CD4-positive, alpha-beta T cell treated with Interleukin-15 for 1 hour (primary cell): ENCODE data around the gene HS1BP3.

Source experiments
- DNase-seq: peaks from one replicate; pipeline ENCODE4 v3.0.0-alpha.2; 2020

Gene HS1BP3

DNA sequence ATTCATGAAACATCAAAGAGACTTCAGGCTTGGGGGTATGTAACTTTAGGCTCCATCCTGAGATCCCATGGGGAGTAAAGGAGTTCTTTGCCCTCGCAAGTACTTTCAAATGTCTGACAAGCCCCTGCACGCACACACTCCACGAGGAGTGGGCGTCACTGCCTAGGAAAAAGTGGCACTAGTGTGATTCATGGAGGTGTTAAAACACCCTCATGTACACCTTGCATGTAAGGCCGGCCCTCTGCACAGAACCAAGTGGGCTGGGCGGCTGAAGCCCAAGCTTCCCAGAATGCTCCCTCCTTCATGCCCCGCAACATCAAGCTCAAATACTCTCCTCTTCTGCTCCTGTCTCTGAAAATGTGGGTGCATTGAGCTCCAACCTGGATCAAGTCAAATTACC lies 7.8 kb downstream of the HS1BP3 start:
- no peak for DNase-seq

DNA sequence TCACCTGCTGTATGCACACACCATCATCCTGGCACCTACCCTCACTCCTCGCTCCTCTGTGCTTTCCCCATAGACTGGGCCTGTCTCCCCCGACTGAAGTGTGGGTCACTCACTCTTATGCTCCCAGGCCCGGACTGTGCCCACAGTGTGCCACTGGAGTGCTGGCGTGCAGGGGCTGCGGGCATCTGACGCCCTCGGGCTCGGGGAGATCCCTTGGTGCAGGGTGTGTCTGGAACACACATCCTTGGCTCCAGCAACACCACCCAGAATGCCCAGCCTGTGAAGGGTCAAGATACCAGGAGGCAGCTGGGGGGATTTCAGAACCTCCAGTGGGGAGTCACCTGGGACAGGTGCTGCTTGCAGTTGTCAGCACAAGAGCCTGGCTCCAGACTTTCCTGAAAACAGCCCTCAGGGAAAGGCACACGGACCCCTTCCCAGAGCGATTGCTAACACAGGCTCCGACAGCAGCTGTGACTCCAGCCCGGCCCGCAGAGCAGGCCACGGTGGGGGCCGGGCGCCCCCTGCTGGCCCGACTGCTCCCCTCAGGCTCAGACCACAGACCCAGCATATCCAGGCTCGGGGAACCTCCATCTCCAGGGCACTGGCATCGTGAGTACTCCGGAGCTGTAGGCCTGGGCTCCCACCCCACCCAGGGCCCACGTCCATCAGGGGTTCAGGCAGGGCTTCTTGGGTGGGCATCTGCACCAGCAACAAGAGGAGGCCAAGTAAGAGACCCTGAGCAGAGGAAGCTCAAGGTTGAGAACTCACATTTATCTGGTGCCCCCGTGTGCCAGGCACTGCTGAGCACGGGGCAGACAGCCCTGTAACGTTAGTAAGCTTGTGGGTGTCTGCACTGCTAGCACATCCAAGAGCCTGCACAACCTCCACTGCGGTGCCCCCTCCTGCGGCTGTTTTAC lies 8.6 kb downstream of the HS1BP3 start:
- DNase-seq = peak; percentile 73

- DNase-seq = no peak
Observed at GRCh38 chr2:20641123-20641985, 9.5 kb downstream of the HS1BP3 start.

DNA sequence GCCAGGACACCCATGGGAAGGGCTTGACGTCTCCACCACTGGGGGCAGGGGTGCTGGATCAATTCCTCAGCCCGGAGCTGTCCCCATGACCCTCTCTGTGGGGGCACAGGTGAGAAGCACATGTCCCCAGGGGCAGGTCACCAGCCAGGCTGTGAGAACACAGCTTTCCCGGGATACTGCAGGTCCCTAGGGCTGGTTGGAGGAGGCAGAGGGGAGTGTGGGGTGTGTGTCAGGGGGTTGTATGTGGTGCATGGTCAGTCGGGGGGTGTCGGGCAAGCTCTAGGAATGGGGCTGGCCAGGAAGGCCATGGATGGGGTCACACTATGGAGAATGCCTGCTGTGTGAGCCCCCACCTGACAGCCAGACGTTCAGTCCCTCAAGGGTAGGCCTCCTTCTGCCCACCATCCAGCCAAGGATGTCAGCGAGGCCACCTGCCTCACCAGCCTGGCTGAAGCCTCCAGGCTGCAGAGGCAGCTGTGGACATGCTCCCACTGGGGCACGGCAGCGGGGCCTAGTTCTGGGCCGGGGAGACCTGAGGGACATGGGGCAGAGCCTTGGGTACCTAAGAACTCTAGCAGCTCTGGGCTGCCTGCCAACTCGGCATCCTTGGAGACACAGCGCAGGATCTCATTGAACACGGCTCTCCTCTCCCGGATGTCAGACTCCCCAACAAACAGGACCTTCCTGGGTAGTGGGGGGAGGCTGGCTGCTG lies 10.3 kb downstream of the HS1BP3 start:
- no peak for DNase-seq

GRCh38 chr2:20638646-20639430 lies 12.1 kb downstream of the HS1BP3 start:
- no peak for DNase-seq

DNA sequence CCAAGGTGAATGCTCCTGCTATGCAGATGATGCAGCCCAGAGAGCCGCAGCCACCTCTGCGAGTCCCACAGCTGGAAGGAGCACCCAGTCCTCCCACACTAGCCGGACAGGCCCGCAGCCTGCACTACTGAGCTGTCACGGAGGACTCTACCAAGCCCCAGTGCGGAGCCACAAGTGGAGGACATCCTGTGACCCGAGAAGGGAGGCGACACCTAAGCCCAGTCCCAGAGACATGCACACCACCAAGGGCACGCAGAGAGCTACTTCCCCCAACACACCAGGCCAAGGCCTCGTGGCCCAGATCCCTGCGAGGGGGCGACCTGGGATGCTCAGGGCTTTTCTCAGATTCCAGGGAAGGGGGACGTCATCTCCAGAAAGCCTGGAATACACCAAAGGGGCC lies 12.9 kb downstream of the HS1BP3 start:
- DNase-seq = no peak

DNA sequence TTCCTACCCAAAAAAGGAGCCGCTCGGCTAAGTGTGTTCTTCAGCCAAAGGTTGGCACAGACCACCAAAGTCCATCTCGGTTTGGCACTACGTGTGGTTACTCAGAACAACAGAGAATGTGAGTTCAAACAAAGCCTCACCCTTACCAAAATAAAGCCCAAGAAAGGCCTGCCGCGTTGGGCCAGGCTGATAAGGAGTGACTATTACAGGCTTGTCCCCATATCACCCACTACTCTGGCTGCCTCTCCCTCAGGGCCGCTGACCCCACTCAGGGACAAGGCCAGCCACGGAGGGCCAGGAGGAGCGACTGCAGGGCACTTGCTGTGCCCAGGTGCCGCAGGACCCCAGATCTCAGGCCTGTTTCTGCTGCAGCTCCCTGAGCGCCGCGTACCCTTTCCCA lies 13.8 kb downstream of the HS1BP3 start:
- no peak for DNase-seq

DNA sequence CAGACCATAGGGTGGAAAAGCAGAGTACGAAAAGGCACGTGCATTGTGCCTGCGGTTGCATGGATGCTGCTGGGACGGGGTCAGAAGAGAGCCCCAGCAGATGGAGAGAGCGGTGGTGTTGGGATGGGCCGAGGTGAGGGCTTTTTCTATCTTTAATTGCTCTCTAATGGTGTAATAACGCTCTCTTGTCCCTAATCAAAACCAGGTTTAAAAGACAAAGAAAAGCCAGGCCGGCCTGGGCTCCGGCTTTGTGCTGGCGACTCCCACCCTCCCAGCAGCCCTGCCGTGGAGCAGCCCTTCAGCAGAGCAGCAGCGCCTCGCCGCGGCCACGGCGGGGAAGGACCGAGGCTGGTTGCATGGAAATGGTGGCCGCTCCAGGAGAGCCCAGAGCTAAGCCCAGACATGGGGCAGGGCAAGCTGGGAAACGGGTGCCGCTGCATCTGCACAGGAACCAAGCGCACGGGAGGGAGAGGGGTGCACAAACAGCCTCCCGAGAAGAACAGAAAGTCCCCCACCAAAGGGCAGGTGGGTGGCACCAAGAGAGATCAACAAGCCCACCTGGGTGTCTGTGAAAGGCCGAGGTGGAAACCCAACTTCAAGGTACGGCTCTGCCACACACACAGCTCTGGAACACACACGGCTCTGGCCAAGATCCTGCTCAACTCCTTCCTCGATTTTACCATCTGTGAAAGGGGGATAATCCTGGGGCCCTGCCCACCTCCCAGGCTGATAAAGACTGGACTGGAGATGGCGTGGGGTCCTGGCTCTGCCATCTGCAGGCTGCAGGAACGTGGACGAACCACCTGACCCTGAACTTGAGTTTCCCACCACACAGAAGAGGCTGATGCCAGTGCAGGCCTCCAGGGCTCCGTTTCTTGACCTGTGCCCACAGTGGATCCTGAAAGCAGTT lies 15.0 kb downstream of the HS1BP3 start:
- DNase-seq = peak; percentile 39

- no peak for DNase-seq
Observed at GRCh38 chr2:20635113-20635510, 15.8 kb downstream of the HS1BP3 start.

GRCh38 chr2:20634507-20635112 lies 16.3 kb downstream of the HS1BP3 start:
- DNase-seq = no peak

DNA sequence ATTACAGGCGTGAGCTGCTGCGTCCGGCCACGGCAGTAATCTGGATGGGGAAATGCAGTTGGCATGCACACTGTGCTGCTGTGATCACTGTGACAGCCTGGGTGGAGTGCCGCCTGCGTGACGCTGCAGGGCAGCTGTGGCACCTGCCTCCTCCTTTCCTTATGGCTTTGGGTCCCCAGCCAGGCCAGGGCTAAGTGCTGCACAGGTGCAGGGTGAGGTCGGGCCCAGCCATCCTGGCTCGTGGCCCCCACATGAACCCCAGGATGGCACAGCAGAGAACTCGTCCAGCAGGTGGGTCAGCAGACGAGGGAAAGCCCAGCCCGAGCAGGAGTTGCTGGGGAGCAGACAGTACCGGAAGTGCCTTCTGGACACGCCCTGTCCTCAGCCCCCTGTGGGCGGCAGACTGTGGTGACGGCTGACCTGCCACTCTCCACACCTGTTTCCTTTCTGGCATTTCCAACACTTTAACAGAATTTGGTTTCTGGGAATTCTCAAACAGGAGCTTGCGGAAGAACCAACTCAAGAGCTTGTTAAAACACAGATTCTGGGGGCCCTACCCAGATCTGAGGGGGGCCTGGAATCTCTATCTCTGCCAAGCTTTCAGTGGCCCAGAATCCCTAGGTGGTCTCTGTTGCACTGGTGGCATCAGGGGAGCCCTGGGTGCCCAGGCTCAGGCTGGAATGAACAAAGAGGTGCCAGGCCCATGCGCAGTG lies 16.9 kb downstream of the HS1BP3 start:
- DNase-seq = no peak

DNA sequence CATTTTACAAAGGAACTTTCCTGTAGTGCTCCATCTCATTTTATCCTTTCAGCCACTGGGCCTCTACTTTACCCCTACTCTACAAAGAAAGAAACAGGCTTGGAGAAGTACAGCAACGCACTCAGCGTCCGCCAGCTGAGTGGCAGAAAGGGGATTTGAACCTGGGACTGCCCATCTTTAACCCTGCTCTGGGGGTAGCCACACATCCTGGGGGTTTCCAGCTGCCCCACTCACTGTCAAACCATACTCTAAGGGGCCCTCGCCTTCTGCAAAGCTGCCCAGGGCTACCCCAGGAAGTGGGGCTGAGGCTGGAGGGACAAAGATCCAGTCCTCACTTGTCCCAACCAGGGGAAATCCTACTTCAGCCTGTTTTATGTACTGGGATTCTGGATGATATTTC lies 17.9 kb downstream of the HS1BP3 start:
- no peak for DNase-seq

DNA sequence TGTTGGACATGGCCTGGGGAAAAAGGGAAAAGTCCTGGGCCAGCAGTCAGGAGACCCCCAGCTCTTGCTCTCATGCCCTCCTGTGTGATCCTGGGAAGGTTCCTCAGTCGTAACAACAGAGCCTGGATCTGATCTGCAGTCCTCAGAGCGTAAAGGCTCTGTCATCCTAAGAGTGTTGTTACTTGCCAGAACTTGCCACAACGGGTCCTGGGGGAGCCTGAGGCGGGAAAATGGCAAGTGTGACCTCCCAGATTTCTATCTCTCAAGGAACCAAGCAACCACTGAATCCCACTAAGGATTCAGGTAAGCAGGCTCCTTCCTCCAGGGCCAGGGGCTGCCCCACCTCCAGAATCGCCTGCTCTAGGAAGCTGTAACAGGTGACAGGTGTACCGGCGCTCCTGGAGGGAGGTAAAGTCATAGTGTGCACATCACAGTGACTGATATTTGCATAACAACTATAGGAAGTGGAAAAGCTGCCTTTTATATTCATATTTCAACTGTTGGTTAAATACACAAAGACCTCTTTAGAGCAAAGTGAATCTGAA lies 18.4 kb downstream of the HS1BP3 start:
- DNase-seq = no peak

GRCh38 chr2:20631617-20632307 lies 19.1 kb downstream of the HS1BP3 start:
- DNase-seq = no peak

DNA sequence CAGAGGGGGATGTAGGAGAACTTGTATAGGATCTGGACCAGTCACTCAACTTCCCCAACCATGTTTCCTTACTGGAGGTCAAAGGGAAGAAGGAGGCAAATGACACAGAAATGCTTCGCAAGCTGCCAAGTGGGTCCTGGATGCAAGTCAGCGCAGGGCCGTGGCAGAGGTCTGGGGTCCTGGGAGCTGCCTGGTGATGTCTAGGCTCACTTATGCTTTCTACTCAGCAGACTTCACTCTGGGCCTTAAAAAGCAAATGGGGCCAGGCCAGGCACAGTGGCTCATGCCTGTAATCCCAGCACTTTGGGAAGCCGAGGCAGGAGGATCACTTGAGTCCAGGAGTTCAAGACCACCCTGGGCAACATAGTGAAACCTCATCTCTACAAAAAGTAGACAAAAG lies 19.9 kb downstream of the HS1BP3 start:
- DNase-seq = no peak

- DNase-seq = no peak
Observed at GRCh38 chr2:20629581-20630171, 21.2 kb downstream of the HS1BP3 start.

DNA sequence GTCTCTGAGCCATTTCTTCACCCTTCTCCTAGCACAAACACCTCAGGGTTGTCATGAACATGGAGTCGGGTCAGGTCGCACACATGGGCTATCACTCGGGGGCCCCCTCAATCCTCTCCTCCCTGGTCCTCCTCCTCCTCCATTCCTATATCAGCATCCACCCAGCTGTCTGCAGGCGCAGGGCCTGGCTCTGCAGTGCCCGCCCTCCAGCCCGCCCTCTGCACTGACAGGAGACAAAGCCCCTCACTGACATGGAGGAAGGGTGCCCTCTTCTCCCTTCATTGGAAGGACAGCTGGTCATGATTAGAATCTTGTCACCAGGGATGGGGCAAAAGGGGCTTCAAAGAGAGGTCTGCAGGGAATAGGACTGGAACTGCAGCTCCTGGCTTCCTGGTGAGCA lies 21.7 kb downstream of the HS1BP3 start:
- no peak for DNase-seq

DNA sequence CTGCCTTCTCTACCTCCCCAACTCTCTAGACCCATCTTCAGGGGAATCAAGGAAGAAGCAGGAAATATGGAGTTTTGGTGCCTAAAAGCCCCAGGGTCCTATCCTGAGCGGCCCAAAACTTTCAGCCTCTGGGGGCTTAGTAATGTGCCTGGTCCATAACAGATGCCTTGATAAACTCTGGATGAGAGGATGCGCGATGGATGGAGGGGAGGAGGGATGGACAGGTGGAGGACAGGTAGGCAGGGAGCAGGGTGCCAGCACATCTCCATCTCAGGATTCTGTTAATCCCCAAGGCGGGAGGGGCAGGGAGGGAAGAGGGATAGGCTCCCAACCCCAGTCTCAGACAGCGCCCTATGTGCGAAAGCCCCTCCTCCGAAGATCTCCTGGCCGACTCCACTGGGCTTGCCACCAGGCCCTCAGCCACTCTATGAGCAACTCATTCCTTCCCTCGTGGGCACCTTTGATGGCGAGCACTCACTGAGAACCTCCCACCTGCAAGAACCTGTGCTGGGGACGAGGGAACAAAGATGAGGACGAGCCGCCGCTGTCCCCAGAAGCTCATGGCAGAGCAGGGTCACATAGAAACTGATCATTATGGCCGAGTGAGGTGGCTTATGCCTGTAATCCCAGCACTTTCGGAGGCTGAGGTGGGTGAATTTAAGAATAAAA lies 23.1 kb downstream of the HS1BP3 start:
- DNase-seq = no peak
